Measurements from ENCODE around the gene GABRG3. TPM values are rescaled to one million over a fixed set of nuclear protein-coding genes. Genes with fewer than 3 reads are reported as not detected.

GABRG3 gene
- total and polyA plus RNA-seq, 12 donors = 0.08 to 1.1 (median 0.44) TPM; not detected in 5

- no peaks in the 10 kb centered on the region for H3K27me3 ChIP-seq
- TF ChIP-seq CTCF (IDR thresholded peaks at IDR 0.05) (no peak), POLR2A (IDR thresholded peaks at IDR 0.05) (no peak)
- no peak for DNase-seq
- H3K27ac ChIP-seq = no peak overlapping the region
- H3K4me1 ChIP-seq (replicated peaks in 1 of 2) = no peaks in the 10 kb centered on the region
- H3K36me3 ChIP-seq (replicated peaks in 1 of 2) = no peaks in the 10 kb centered on the region
- no peaks in the 10 kb centered on the region for H3K9me3 ChIP-seq (replicated peaks in 1 of 3)
- intact Hi-C loops (cut with DNase I) = no loop called here
- WGBS, 4 donors = 89 to 100% (median 93%) methylated on average over 1 to 13 of the region's 13 CpGs
- no peak overlapping the region for H3K4me3 ChIP-seq
These were observed 71.2 kb downstream of the GABRG3 start for GRCh38 chr15:27042230-27042629.

GRCh38 chr15:27042646-27043045 is 71.7 kb downstream of the GABRG3 start:
- Histone ChIP-seq H3K4me3 (no peak overlapping the region), H3K9me3 (replicated peaks in 1 of 3) (no peaks in the 10 kb centered on the region), H3K36me3 (replicated peaks in 1 of 2) (no peaks in the 10 kb centered on the region), H3K27ac (no peak overlapping the region), H3K4me1 (replicated peaks in 1 of 2) (no peaks in the 10 kb centered on the region), H3K27me3 (no peaks in the 10 kb centered on the region)
- DNase-seq = no peak
- intact Hi-C loops (cut with DNase I) = no loop called here
- no peak for TF ChIP-seq POLR2A (IDR thresholded peaks at IDR 0.05)
- TF ChIP-seq CTCF (IDR thresholded peaks at IDR 0.05) = no peak
- WGBS, 4 donors = 83 to 90% (median 86%) methylated on average over 3 to 6 of the region's 6 CpGs

- no peaks in the 10 kb centered on the region for H3K27me3 ChIP-seq
- H3K36me3 ChIP-seq (replicated peaks in 1 of 2) = no peaks in the 10 kb centered on the region
- 70 to 80% (median 73%) methylated on average over 4 to 6 of the region's 6 CpGs for WGBS, 4 donors
- no peaks in the 10 kb centered on the region for H3K9me3 ChIP-seq (replicated peaks in 1 of 3)
- no peaks in the 10 kb centered on the region for H3K4me1 ChIP-seq (replicated peaks in 1 of 2)
- no peak overlapping the region for H3K4me3 ChIP-seq
- no peak overlapping the region for H3K27ac ChIP-seq
- no peak for DNase-seq
- intact Hi-C loops (cut with DNase I) = no loop called here
- no peak for TF ChIP-seq POLR2A (IDR thresholded peaks at IDR 0.05)
- no peak for TF ChIP-seq CTCF (IDR thresholded peaks at IDR 0.05)
These were observed 72.8 kb downstream of the GABRG3 start for GRCh38 chr15:27043770-27044169.

GRCh38 chr15:27045796-27046195 is 74.8 kb downstream of the GABRG3 start:
- intact Hi-C loops (cut with DNase I) = no loop called here
- Histone ChIP-seq H3K4me3 (no peak overlapping the region), H3K9me3 (replicated peaks in 1 of 3) (no peaks in the 10 kb centered on the region), H3K27me3 (no peaks in the 10 kb centered on the region), H3K4me1 (replicated peaks in 1 of 2) (no peaks in the 10 kb centered on the region), H3K36me3 (replicated peaks in 1 of 2) (no peaks in the 10 kb centered on the region), H3K27ac (no peak overlapping the region)
- WGBS, 4 donors = 83 to 88% (median 87%) methylated on average over 16 of the region's 16 CpGs
- TF ChIP-seq POLR2A (IDR thresholded peaks at IDR 0.05) (no peak), CTCF (IDR thresholded peaks at IDR 0.05) (no peak)
- no peak for DNase-seq

Data from adrenal gland (tissue), 12 donors.